Urothelium cell line (cell line): Measurements from ENCODE around the gene ZSWIM3.

ENCODE experiments used
- DNase-seq: peaks from one replicate; pipeline ENCODE4 v3.0.0; 2011; ENCODE audit warnings: low spot score, mixed read lengths
- FAIRE-seq: peaks from 2 replicates; lab custom pipeline; 2011; peaks lifted over from hg19 to GRCh38; lab: Jason Lieb, UNC

The ZSWIM3 gene

GRCh38 chr20:45908084-45908483 is 50.7 kb downstream of the ZSWIM3 start:
- DNase-seq: no peak
- FAIRE-seq: no peak

DNA sequence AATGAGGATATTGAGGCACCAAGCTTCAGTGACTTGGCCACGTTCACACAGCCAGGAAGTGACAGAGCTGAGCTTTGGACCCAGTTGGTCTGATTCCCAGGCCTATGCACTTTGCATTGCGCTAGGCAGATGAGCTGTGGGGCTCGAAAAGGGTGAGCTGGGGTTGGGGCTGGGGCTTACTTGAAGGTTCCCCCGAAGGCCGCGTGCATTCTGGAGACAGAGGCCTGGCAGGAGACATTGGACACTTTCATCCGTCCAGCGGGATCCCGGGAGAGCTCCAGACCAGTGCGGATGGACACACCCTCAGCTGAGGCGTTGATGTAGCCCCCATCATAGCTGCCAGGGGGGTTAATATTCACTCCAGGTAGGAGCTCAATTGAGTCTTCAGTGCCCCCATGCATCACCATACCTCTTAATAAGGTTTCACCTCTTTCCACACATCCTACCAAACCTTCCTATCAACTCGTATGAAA is 52.0 kb downstream of the ZSWIM3 start:
- no peak for FAIRE-seq

GRCh38 chr20:45909817-45910669 is 52.6 kb downstream of the ZSWIM3 start:
- FAIRE-seq (no peak), DNase-seq (no peak)

More for the DNA sequence above, 52.0 kb downstream of the ZSWIM3 start:
- no peak for DNase-seq

GRCh38 chr20:45910670-45911485 is 53.5 kb downstream of the ZSWIM3 start:
- FAIRE-seq: no peak
- peak; percentile 58 for DNase-seq

DNA sequence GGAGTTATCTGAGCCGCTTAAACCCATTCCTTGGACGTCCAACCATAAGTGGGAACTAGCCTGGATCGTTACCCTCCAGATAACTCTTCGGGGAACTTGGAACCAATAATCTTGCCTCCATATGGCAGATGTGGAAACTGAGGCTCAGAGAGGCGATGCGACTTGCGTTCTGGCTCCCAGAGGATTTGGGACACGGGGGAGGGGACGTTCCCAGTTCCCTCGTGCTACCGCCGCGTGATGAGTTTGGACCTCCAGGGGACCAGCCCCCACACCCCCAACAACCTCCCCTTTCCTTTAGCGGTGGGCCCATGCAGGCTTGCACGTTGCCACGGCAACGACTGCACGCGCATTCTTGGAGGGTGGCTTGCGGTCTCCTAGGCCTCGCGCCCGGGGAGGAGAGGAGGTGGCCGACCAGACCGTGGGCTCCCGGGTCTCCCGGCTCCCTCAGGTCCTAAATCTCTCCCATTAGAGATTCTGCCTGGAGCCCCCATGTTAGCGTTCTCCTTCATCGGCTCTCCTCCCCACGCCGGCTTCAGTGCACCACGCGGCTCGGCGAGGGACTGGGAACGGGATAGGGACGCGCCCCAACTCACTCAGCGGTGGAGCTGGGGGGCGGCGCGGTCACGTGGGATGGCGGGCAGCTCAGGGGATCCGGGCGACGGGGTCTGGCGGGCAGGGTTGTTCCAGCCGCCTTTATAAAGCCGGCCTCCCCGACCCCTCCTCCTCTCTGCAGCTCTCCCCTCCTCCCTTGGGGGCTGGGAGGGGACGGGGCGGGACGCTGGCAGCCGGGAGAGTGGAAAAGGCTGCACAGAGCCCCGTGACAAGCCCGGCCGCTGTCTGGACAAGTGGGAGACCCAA is 54.3 kb downstream of the ZSWIM3 start, which contains the start of gene PLTP:
PLTP (minus strand) TSS at position 670 of the 858 bp plus-strand sequence. CDS start 703 bp downstream, outside the sequence.
- DNase-seq: no peak
- no peak for FAIRE-seq

- no peak for DNase-seq
- FAIRE-seq: no peak
Observed at GRCh38 chr20:45912344-45912682, 54.9 kb downstream of the ZSWIM3 start.

- FAIRE-seq (no peak), DNase-seq (no peak)
Observed at GRCh38 chr20:45913116-45913515, 55.7 kb downstream of the ZSWIM3 start.

DNA sequence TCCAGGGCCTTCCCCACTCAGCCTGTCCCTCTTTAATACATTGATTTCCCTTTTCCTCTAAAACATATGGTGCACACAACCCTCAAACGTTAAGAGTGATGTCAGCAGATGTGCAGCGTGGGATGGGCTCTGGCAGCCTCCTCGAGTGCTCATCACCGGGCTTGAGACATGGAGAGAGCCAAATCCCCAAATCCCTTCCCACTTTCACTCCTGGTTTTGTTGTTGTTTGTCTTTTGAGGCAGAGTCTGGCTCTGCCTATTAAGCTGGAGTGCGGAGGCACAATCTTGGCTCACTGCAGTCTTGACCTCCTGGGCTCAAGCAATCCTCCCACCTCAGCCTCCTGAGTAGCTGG is 60.4 kb downstream of the ZSWIM3 start:
- FAIRE-seq: no peak
- DNase-seq: no peak

- DNase-seq (no peak), FAIRE-seq (no peak)
Observed at GRCh38 chr20:45918182-45918737, 60.8 kb downstream of the ZSWIM3 start.

- DNase-seq (no peak), FAIRE-seq (no peak)
Observed at GRCh38 chr20:45918779-45919537, 61.5 kb downstream of the ZSWIM3 start.

- DNase-seq (no peak), FAIRE-seq (no peak)
Observed at GRCh38 chr20:45919542-45920399, 62.4 kb downstream of the ZSWIM3 start.

DNA sequence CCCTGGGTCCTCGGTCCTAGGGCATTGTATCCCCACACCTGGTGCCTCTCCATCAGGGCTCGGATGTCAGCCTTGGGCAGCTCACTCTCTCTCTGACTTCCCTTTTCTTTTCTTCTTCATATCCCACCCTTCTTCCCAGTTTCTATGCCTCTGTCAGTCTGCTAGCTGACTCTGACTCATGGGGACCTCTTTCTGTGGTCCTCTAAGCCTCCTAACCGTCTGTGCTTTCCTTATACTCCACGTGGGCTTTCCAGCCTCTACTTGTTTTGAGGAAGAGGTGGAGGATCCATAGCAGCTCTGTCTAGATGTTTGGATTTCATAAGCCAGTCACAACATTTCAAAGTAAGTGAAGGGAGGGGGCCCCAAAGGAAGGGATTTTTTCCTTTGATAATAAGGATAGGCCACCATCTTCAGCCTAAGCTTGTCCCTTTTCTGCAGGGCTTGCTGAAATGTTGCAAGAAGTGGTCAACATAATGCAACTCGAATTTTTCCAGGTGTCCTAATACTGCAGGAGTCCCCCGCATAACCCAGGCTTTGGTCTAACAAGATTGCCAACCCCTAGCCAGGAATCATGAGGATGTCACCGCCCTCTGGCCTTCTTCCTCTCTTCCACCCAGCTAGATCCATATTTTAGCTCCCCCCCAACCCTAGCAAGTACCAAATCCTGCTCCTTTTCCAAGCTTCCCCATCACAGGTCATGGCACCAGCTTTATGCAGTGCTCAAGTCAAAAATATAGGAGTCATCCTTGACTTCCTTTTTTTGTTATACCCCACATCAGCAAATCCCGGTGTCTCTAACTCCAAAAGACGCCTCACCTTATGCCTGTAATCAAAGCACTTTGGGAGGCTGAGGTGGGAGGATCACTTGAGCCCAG is 63.3 kb downstream of the ZSWIM3 start:
- no peak for FAIRE-seq
- no peak for DNase-seq

DNA sequence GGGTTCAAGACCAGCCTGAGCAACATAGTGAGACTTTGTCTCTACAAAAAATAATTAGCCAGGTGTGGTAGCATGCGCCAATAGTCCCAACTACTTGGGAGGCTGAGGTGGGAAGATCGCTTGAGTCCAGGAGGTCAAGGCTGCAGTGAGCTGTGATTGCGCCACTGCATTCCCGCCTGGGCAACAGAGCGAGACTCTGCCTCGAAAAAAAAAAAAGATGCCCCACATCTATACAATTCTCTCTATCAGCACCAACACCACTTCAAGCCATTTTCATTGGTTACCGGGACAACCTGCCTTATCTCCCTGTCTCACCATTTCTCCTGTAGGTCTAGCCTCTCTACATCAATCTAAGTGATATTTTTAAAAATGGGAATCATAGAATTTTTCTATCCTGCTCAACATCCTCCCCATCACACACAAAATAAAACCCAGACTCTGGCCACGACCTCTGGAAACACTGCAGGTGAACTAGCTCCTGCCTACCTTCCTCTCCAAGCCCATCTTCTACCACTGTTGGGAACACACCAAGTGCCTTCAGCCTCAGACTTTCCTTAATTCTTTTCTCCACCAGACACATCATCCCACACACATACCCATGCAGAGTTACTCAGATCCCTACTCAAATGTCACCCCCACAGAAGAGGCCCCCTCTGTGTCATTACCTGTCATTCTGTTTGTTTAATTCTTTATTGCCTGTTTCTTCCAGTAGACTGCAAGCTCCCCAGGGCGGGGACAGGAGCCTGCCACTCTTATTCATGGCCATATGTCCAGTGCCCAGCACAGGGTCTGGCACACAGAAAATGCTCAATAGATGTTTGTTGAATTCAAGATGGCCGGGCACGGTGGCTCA is 64.1 kb downstream of the ZSWIM3 start:
- no peak for FAIRE-seq

GRCh38 chr20:45924391-45925261 is 67.2 kb downstream of the ZSWIM3 start:
- FAIRE-seq (no peak), DNase-seq (no peak)

More for the DNA sequence above, 64.1 kb downstream of the ZSWIM3 start:
- DNase-seq: no peak

DNA sequence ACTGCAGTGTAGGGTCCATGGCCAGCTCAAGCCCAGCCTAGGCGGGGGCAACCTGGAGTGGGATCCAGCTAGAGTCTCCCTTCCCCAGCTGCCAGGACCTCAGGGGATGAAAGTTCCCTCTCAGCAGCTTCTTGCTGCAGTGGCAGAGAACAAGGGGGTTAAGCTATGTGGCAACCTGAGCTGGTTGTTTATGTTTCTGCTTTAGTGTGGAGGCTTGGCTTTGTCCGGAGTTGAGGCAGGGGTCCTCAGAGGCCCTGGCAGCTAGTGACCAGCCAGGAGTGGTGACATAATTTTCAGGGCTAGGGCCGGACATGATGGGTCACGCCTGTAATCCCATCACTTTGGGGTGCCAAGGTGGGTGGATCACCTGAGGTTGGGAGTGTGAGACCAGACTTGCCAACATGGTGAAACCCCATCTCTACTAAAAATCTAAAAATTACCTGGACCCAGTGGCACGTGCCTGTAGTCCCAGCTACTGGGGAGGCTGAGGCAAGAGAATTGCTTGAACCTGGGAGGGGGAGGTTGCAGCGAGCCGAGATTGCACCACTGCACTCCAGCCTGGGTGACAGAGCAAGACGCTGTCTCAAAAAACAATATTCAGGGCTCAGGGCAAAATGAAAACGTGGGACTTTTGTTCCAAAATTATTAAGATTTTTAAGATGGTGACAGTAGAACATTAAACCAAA is 68.5 kb downstream of the ZSWIM3 start:
- no peak for FAIRE-seq
- DNase-seq: no peak

- FAIRE-seq (no peak), DNase-seq (no peak)
Observed at GRCh38 chr20:45926731-45927070, 69.3 kb downstream of the ZSWIM3 start.
